Panc1 (cell line): ENCODE results near the gene SEMA7A. TPM values are rescaled to one million over a fixed set of nuclear protein-coding genes. Genes with fewer than 3 reads are reported as not detected.

Experiments
- ATAC-seq: fragments of 200-7000 bp; cut with Tn5 transposase; 2 replicates; pipeline ENCODE4 v1.9.1; 2020; ENCODE audit warnings: mild to moderate bottlenecking, moderate library complexity
- BruUV-seq: library from RNA; stranded (reverse); fragments of 400-500 nt; replicated peaks from 2 replicates; lab custom pipeline; 2021; lab: Mats Ljungman, UMichigan
- CTCF ChIA-PET: fragments of 300-600 bp; sonication (Branson Sonifier 250); formaldehyde crosslinking; loops from one replicate; lab custom pipeline; 2022; ENCODE audit warnings: antibody characterized with exemption; lab: Charles Lee
- POLR2A ChIA-PET: fragments of 300-600 bp; sonication (Branson Sonifier 250); formaldehyde crosslinking; loops from one replicate; lab custom pipeline; 2022; ENCODE audit warnings: antibody characterized with exemption; lab: Charles Lee
- DNase-seq: peaks from one replicate; pipeline ENCODE4 v3.0.0-alpha.2; 2010; ENCODE audit warnings: low read depth, low spot score
- H3K27ac ChIP-seq: 2 replicates; pipeline ENCODE4 v1.5.1; 2011; ENCODE audit warnings: mild to moderate bottlenecking, low read length, inconsistent platforms
- H3K27me3 ChIP-seq: fragments of 200-500 bp; sonication (Bioruptor generic); 2 replicates; pipeline ENCODE4 v1.6.0; 2014; ENCODE audit warnings: low read length, inconsistent platforms; ENCODE audit not compliant: control insufficient read depth, insufficient read depth
- H3K36me3 ChIP-seq: fragments of 200-500 bp; sonication (Bioruptor generic); 2 replicates; pipeline ENCODE4 v1.5.1; 2014; ENCODE audit warnings: inconsistent platforms, mild to moderate bottlenecking, low read length, moderate library complexity; ENCODE audit not compliant: control insufficient read depth, insufficient read depth
- H3K4me1 ChIP-seq: 2 replicates; pipeline ENCODE4 v1.5.1; 2011; ENCODE audit warnings: inconsistent platforms, mild to moderate bottlenecking, low read length, moderate library complexity; ENCODE audit not compliant: control insufficient read depth, insufficient read depth
- H3K4me3 ChIP-seq, 2 experiments: 2 replicates each; pipeline ENCODE4 v1.5.1; 2011 to 2012; ENCODE audit warnings: low read depth in 2 of 2, low read length in 2 of 2, mild to moderate bottlenecking in 2 of 2, inconsistent platforms in 1 of 2, moderate library complexity in 1 of 2
- H3K9me3 ChIP-seq: fragments of 200-500 bp; sonication (Bioruptor generic); 2 replicates; pipeline ENCODE4 v1.5.1; 2014; ENCODE audit warnings: low read depth, mild to moderate bottlenecking, inconsistent platforms, low read length, moderate library complexity; ENCODE audit not compliant: control insufficient read depth, insufficient read depth
- CTCF ChIP-seq: fragments of 450-650 bp; IDR thresholded peaks from 2 replicates; pipeline ENCODE4 v1.5.1; 2017; ENCODE audit warnings: mild to moderate bottlenecking
- POLR2AphosphoS5 ChIP-seq: IDR thresholded peaks from 2 replicates; pipeline ENCODE4 v1.6.1; 2012; ENCODE audit warnings: mild to moderate bottlenecking, low read depth, low read length, moderate library complexity
- SIN3A ChIP-seq: IDR thresholded peaks from 2 replicates; pipeline ENCODE4 v1.6.1; 2012; ENCODE audit warnings: low read depth, mild to moderate bottlenecking, low read length, moderate library complexity, borderline replicate concordance; ENCODE audit not compliant: insufficient read depth
- TCF7L2 ChIP-seq: IDR thresholded peaks from 2 replicates; pipeline ENCODE4 v1.6.1; 2011; ENCODE audit warnings: mild to moderate bottlenecking, low read depth, low read length, inconsistent platforms
- in situ Hi-C: cut with HindIII; loops from 2 replicates; pipeline ENCODE4 v1.10.0; 2016; ENCODE audit warnings: low sequenced_read_pairs, low pct_unique_long_range_greater_than_20kb
- intact Hi-C: fragments of 100-400 bp; cut with micrococcal nuclease; formaldehyde crosslinking; loops from one replicate; pipeline ENCODE4 v1.10.0; 2022; ENCODE audit not compliant: unreplicated experiment
- total RNA-seq: library from RNA; stranded (reverse); gene quantifications from one replicate; pipeline ENCODE4 v1.2.1, GENCODE V29; 2021; ENCODE audit not compliant: unreplicated experiment
- TF ChIP-seq, protein P1 (sequence below), 2 experiments: IDR thresholded peaks; 2 replicates each; pipeline ENCODE4 v1.6.1; 2011 to 2012; ENCODE audit warnings: low read depth in 2 of 2, control low read depth in 1 of 2, low read length in 1 of 2, mild to moderate bottlenecking in 1 of 2, moderate library complexity in 1 of 2; ENCODE audit not compliant: insufficient read depth in 1 of 2

The SEMA7A gene
- total RNA-seq, 1 experiment from 2014 or later, result 11.2 TPM

DNA sequence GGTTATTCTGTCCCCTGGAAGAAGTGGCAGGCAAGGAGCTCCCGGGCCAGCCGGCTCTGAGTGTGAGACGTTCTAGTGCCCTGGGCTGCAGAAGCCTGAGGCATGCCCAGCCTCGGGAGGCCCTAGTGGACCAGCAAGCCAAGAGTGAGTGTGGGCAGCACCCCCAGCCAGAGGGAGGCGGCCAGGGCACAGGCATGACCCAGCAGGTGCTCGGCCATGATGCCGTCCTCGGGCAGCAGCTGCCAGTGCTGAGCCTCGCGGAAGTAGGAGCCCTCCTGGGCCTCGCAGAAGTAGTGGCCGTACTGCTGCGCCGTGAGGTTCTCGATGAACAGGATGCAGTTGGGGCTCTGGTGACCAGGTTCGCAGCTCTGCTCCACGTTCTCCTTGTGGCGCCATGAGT, 23.3 kb downstream of the SEMA7A start:
- intact Hi-C loops (no loop called here), in situ Hi-C loops (no loop called here)
- Histone ChIP-seq H3K4me1 (peaks cover 18% of the 10 kb centered on the region), H3K9me3 (no peaks in the 10 kb centered on the region), H3K4me3 (no peak overlapping the region), H3K27me3 (no peaks in the 10 kb centered on the region), H3K27ac (no peak overlapping the region), H3K36me3 (no peaks in the 10 kb centered on the region)
- POLR2A ChIA-PET, result no interaction called here
- no peak for ATAC-seq
- CTCF ChIA-PET, result interaction anchor here (0.8 kb wide), 1 partner anchor 18 kb away, joined by 8 read pairs; no protein-coding TSS in a partner anchor
- DNase-seq, result no peak
- BruUV-seq, result no TSS peak
- no peak for TF ChIP-seq CTCF

GRCh38 chr15:74409225-74409624, 24.5 kb downstream of the SEMA7A start:
- Histone ChIP-seq H3K4me1 (peaks cover 18% of the 10 kb centered on the region), H3K27me3 (no peaks in the 10 kb centered on the region), H3K9me3 (no peaks in the 10 kb centered on the region), H3K36me3 (no peaks in the 10 kb centered on the region), H3K27ac (no peak overlapping the region), H3K4me3 (no peak overlapping the region)
- intact Hi-C loops, result no loop called here
- ATAC-seq, result no peak
- POLR2A ChIA-PET, result no interaction called here
- in situ Hi-C loops, result no loop called here
- no peak for DNase-seq
- BruUV-seq, result no TSS peak
- CTCF ChIA-PET, result interaction anchor here (0.6 kb wide), 1 partner anchor 27 kb away, joined by 3 read pairs; no protein-coding TSS in a partner anchor
- TF ChIP-seq CTCF (no peak), SIN3A (no peak), TCF7L2 (no peak)
- TF ChIP-seq, protein P1, sequence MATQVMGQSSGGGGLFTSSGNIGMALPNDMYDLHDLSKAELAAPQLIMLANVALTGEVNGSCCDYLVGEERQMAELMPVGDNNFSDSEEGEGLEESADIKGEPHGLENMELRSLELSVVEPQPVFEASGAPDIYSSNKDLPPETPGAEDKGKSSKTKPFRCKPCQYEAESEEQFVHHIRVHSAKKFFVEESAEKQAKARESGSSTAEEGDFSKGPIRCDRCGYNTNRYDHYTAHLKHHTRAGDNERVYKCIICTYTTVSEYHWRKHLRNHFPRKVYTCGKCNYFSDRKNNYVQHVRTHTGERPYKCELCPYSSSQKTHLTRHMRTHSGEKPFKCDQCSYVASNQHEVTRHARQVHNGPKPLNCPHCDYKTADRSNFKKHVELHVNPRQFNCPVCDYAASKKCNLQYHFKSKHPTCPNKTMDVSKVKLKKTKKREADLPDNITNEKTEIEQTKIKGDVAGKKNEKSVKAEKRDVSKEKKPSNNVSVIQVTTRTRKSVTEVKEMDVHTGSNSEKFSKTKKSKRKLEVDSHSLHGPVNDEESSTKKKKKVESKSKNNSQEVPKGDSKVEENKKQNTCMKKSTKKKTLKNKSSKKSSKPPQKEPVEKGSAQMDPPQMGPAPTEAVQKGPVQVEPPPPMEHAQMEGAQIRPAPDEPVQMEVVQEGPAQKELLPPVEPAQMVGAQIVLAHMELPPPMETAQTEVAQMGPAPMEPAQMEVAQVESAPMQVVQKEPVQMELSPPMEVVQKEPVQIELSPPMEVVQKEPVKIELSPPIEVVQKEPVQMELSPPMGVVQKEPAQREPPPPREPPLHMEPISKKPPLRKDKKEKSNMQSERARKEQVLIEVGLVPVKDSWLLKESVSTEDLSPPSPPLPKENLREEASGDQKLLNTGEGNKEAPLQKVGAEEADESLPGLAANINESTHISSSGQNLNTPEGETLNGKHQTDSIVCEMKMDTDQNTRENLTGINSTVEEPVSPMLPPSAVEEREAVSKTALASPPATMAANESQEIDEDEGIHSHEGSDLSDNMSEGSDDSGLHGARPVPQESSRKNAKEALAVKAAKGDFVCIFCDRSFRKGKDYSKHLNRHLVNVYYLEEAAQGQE (IDR thresholded peaks at IDR 0.05; ENCODE audit: insufficient read depth in 1 of 2, low read depth in 2 of 2, low read length in 1 of 2), result no peak

DNA sequence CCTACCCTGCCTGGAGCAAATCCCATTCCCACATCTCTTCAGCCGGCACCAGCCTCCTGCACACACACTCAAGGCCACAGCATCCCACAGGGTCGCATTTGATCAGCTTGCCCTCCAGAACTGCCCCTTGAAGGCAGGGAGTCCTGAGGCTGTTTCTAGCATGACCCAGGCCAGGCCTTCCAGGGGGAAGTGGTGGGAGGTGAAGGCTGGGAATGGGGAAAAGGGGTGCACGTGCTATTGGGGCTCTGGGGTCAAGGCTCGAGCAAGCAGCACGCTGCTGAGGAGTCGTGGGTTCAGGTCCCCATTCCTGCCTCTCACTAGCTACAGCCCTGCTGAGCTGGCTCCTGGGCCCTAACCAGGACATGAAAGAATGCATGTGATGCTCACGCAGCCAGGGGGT, 24.9 kb downstream of the SEMA7A start:
- in situ Hi-C loops (no loop called here), intact Hi-C loops (no loop called here)
- Histone ChIP-seq H3K4me3 (no peak overlapping the region), H3K27me3 (no peaks in the 10 kb centered on the region), H3K9me3 (no peaks in the 10 kb centered on the region), H3K36me3 (no peaks in the 10 kb centered on the region), H3K27ac (no peak overlapping the region), H3K4me1 (peaks cover 18% of the 10 kb centered on the region)
- DNase-seq (no peak), ATAC-seq (no peak)
- no TSS peak for BruUV-seq
- TF ChIP-seq SIN3A (no peak), CTCF (no peak), POLR2AphosphoS5 (no peak), TCF7L2 (no peak)
- TF ChIP-seq, protein P1 (IDR thresholded peaks at IDR 0.05; ENCODE audit: insufficient read depth in 1 of 2, low read depth in 2 of 2, low read length in 1 of 2), result no peak
- ChIA-PET CTCF (interaction anchor here (0.6 kb wide), 1 partner anchor 27 kb away, joined by 3 read pairs; no protein-coding TSS in a partner anchor), POLR2A (no interaction called here)
